RWPE2 (cell line): ENCODE data around the gene NPBWR2.
A peak's percentile ranks its signal among the peaks of the same experiment; 100 is the strongest.
"Not testable (repeated sequence)": the region's sequence is repeated elsewhere in the genome, so short reads cannot be mapped to it uniquely, and the experiment has no call there.

Source experiments
- ATAC-seq: fragments of 200-7000 bp; cut with Tn5 transposase; 3 replicates; pipeline ENCODE4 v1.9.1; 2021; ENCODE audit warnings: low read depth
- DNase-seq: peaks from one replicate; pipeline ENCODE4 v3.0.0-alpha.2; 2020; ENCODE audit warnings: low spot score
- H3K27ac ChIP-seq: fragments of 450-650 bp; 2 replicates; pipeline ENCODE4 v1.5.1; 2017; ENCODE audit warnings: mild to moderate bottlenecking; ENCODE audit not compliant: poor library complexity, severe bottlenecking
- H3K27me3 ChIP-seq: fragments of 250-450 bp; sonication (Bioruptor Pico); 2 replicates; pipeline ENCODE4 v1.5.1; 2021; ENCODE audit warnings: mild to moderate bottlenecking, moderate library complexity; ENCODE audit not compliant: insufficient read depth, poor library complexity, severe bottlenecking
- H3K36me3 ChIP-seq: fragments of 250-450 bp; sonication (Bioruptor Pico); 2 replicates; pipeline ENCODE4 v1.5.1; 2020; ENCODE audit warnings: low read depth, mild to moderate bottlenecking, moderate library complexity
- H3K4me1 ChIP-seq: fragments of 250-450 bp; sonication (Bioruptor Pico); 2 replicates; pipeline ENCODE4 v1.5.1; 2021; ENCODE audit warnings: mild to moderate bottlenecking, moderate library complexity; ENCODE audit not compliant: insufficient read depth, poor library complexity, severe bottlenecking
- H3K4me3 ChIP-seq: fragments of 250-450 bp; sonication (Bioruptor Pico); 2 replicates; pipeline ENCODE4 v1.5.1; 2021; ENCODE audit warnings: mild to moderate bottlenecking, moderate library complexity; ENCODE audit not compliant: severe bottlenecking
- H3K9me3 ChIP-seq: fragments of 250-450 bp; sonication (Bioruptor Pico); 2 replicates; pipeline ENCODE4 v1.5.1; 2021; ENCODE audit warnings: mild to moderate bottlenecking, moderate library complexity; ENCODE audit not compliant: severe bottlenecking
- TF ChIP-seq, protein P1 (sequence below): fragments of 450-650 bp; IDR thresholded peaks from one replicate; pipeline ENCODE4 v1.5.1; 2017; ENCODE audit warnings: mild to moderate bottlenecking, moderate library complexity; ENCODE audit not compliant: poor library complexity, severe bottlenecking

The NPBWR2 gene

DNA sequence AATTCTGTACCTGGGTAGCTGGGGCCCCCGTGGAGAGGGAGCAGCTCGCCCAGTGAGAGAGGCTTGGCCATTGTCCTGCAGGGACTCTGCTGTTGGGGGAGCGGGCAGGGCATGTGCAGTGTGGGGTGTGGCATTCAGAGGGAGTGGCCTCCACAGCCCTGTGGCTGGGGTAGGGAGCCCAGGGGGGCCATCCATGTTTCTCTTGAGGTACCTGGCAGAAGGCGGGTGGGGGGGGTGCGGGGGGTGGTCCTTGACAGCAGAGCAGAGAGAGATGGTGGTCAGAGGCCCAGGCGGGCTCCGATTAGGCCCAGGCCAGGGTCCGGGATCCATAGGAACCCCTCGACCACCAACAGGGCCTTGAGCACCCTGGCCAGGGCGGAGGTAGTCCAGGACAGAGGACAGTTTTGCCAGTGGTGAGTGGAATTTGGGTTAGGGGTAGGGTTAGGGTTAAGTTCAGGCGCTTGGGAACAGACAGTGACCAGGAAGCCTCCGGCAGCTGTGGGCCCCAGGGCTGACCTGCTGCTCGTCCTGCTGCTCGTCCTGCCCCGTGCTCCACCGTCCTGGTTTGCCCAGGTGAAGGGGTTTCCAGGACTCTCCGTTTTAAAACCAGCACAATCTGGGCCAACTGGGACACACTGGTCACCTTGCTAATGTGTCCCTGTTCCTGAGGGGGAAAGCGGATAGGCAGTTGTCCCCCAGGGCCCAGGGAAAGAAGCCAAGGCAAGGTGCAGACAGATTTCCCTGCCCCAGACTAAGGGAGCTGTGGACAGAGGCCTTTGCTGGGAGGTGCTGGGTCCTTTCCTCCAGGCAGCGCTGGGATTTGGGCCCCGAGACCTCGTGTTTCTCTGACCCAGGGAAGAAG is 32.1 kb upstream of the NPBWR2 start:
- Histone ChIP-seq H3K27ac (no peak overlapping the region), H3K36me3 (no peaks in the 10 kb centered on the region), H3K4me3 (no peak overlapping the region), H3K4me1 (no peaks in the 10 kb centered on the region), H3K9me3 (no peaks in the 10 kb centered on the region), H3K27me3 (peaks cover under 1% of the 10 kb centered on the region)
- peak; percentile 79 for DNase-seq
- ATAC-seq: no peak
- TF ChIP-seq, protein P1, sequence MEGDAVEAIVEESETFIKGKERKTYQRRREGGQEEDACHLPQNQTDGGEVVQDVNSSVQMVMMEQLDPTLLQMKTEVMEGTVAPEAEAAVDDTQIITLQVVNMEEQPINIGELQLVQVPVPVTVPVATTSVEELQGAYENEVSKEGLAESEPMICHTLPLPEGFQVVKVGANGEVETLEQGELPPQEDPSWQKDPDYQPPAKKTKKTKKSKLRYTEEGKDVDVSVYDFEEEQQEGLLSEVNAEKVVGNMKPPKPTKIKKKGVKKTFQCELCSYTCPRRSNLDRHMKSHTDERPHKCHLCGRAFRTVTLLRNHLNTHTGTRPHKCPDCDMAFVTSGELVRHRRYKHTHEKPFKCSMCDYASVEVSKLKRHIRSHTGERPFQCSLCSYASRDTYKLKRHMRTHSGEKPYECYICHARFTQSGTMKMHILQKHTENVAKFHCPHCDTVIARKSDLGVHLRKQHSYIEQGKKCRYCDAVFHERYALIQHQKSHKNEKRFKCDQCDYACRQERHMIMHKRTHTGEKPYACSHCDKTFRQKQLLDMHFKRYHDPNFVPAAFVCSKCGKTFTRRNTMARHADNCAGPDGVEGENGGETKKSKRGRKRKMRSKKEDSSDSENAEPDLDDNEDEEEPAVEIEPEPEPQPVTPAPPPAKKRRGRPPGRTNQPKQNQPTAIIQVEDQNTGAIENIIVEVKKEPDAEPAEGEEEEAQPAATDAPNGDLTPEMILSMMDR: no peak

DNA sequence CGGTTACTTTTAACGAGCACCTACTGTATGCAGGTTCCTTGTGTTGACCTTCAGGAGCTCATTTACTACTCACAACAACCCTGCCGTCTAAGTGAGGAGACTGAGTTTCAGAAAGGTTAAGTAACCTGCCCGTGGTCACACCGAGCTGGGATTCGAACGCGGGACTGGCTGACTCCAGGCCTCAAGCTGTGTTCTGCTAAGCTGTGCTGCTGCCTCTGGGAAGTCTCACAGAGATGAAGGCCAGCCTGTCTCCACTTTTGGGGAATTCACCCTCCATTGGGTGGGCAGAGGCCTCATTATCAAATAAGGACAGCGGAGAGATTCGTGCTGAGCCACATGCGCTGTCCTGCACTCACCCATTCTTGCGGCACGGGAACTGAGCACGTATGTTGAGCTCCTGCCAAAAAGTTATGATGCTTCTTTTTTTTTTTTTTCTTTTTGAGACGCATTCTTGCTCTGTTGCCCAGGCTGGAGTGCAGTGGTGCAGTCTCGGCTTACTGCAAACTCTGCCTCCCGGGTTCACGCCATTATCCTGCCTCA is 31.0 kb upstream of the NPBWR2 start:
- H3K27ac ChIP-seq: no peak overlapping the region
- H3K9me3 ChIP-seq: no peaks in the 10 kb centered on the region
- H3K36me3 ChIP-seq: no peaks in the 10 kb centered on the region
- ATAC-seq: no peak
- H3K4me1 ChIP-seq: no peaks in the 10 kb centered on the region
- peak; percentile 77 for DNase-seq
- TF ChIP-seq, protein P1: no peak
- peaks cover 5% of the 10 kb centered on the region for H3K27me3 ChIP-seq
- H3K4me3 ChIP-seq: no peak overlapping the region

DNA sequence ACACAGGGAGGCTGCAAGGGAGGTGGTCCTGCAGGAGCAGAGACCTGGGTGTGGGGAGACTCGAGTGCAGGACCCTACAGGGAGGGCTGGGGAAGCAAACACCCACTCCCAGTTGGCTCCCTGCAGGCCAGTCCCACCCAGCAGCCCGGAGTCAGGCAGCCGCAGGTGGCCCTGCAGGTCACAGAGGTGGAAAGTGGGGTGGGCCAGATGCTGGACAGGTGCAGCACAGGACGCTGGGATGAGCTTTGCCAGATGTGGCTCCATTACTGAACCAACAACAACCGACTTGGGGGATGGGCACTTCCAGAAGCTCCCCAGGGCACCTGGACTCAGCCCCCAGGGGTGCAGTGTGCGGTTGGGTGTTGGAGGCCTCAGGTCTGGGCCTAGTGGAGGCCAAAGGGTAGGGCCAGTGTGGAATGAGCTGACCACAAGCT is 30.2 kb upstream of the NPBWR2 start:
- no peaks in the 10 kb centered on the region for H3K36me3 ChIP-seq
- DNase-seq: peak; percentile 76
- no peak for ATAC-seq
- no peaks in the 10 kb centered on the region for H3K4me1 ChIP-seq
- peaks cover 5% of the 10 kb centered on the region for H3K27me3 ChIP-seq
- H3K4me3 ChIP-seq: no peak overlapping the region
- no peak overlapping the region for H3K27ac ChIP-seq
- no peaks in the 10 kb centered on the region for H3K9me3 ChIP-seq
- TF ChIP-seq, protein P1: no peak

DNA sequence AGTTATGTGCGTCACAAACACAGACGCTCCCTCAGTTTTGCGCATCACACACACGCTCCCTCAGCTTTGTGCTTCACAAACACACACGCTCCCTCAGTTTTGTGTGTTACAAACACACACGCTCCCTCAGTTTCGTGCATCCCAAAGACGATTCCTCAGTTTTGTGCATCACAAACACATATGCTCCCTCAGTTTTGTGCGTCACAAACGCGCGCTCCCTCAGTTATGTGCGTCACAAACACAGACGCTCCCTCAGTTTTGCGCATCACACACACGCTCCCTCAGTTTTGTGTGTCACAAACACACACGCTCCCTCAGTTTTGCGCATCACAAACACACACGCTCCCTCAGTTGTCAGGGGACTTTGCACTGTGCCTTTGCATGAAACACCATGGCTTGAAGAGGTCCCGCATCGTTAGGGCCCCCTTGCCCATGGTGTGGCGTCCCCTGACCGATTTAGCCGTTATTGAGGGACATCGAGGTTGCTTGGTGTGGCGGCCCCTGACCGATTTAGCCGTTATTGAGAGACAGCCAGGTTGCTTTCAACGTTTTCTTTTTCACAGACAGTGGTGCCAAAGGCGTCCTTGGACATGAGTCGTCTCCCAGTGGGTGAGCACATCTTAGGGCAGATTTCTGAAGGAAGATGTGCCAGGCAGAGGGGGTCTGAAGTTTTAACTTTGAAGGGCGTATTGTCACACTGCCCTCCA is 28.8 kb upstream of the NPBWR2 start:
- Histone ChIP-seq H3K9me3 (no peaks in the 10 kb centered on the region), H3K36me3 (no peaks in the 10 kb centered on the region), H3K4me1 (no peaks in the 10 kb centered on the region), H3K27ac (no peak overlapping the region), H3K27me3 (peaks cover 5% of the 10 kb centered on the region), H3K4me3 (no peak overlapping the region)
- DNase-seq (peak; percentile 53), ATAC-seq (no peak)
- TF ChIP-seq, protein P1: no peak

DNA sequence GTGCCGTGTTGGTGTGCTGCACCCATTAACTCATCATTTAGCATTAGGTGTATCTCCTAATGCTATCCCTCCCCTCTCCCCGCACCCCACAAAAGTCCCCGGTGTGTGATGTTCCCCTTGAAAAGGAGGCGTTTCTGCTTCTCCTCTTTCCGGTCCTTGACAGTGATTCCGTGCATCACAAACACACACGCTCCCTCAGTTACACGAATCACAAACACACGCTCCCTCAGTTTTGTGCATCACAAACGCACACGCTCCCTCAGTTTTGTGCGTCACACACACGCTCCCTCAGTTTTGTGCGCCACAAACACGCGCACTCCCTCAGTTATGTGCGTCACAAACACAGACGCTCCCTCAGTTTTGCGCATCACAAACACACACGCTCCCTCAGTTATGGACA is 27.4 kb upstream of the NPBWR2 start:
- H3K27ac ChIP-seq, H3K9me3 ChIP-seq, H3K4me3 ChIP-seq, H3K36me3 ChIP-seq, H3K4me1 ChIP-seq, ATAC-seq: not testable (repeated sequence)
- DNase-seq: peak; percentile 47
- H3K27me3 ChIP-seq: peaks cover 14% of the 10 kb centered on the region
